ENCODE data around the gene TNS1.
A peak's percentile ranks its signal among the peaks of the same experiment; 100 is the strongest.

The TNS1 gene

DNA sequence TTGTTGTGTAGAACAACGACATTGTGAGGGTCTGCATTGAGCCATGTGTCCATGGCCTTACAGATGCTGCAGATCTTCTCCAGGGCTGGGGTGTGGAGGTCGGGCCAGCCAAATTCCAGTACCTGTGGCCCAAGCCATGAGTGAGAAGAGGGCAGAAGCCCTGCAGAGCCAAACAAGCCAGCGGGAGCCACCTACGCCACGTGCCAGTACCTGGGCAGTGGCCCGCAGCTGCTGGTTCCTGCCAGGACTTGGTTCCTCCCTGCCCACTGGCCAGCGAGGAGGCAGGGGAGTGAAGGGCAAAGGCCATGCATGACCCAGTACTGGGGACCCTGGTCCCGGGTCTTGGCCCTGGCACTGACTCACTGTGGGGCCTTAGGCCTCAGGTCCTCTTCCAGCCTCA is 109.4 kb downstream of the TNS1 start:
- DNase-seq, result no peak

DNA sequence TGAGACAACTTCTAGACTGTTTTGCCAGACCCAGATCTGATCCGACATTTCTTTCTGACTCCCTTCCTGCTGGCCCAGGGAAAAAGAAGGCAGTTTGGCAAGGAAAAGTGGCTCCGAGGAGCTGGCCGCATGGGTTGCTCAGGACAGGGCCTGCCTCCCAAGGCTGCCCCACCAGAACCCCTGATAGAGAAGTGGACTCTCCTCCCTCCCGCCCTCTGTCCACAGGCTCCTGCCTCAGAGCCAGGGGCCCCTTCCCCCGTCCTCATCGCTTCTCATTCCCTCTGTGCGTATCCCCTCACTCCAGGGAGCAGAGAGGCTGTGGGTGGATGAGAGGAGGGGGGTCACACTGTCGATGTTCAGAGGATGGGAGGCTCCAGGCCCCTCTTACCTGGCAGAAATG is 110.2 kb downstream of the TNS1 start:
- no peak for DNase-seq

DNA sequence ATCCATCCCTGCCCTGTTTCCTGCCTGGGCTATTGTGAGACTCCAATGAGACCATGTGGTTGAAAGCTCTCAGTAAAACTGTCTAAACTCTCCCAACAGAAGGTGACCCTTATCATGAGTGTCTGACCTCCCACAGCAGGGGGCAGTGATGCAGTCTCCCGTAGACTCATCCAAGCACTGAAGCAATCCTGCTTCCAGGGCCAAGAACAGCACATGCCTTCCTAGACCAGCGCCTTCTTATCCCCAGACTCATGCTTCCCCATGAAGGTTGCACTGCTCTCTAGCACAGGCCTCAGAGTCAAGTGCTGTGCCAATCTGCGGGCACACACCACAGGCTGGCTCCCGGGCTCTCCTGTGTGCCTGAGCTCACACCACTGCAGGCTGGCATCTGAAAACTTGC is 112.3 kb downstream of the TNS1 start:
- peak; percentile 46 to 57 for DNase-seq

DNA sequence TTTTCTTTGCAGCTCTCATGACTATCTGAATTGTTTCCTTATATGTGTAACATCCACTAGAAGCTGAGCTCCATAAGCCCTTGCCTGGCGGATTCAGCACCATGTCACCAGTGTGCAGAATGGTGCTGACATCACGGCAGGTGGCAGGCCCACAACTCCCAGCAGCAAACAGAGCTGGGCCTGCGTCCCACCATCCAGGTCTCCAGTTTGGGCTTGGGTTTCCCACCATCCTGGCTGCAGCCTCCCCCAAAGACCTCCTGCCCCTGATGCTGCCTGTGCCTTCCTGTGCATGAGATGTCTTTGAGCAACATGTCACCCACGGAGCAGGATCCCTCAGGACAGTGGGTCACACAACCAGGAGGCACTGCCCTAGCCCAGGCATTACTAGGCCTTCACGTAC is 113.1 kb downstream of the TNS1 start:
- DNase-seq, result no peak

DNA sequence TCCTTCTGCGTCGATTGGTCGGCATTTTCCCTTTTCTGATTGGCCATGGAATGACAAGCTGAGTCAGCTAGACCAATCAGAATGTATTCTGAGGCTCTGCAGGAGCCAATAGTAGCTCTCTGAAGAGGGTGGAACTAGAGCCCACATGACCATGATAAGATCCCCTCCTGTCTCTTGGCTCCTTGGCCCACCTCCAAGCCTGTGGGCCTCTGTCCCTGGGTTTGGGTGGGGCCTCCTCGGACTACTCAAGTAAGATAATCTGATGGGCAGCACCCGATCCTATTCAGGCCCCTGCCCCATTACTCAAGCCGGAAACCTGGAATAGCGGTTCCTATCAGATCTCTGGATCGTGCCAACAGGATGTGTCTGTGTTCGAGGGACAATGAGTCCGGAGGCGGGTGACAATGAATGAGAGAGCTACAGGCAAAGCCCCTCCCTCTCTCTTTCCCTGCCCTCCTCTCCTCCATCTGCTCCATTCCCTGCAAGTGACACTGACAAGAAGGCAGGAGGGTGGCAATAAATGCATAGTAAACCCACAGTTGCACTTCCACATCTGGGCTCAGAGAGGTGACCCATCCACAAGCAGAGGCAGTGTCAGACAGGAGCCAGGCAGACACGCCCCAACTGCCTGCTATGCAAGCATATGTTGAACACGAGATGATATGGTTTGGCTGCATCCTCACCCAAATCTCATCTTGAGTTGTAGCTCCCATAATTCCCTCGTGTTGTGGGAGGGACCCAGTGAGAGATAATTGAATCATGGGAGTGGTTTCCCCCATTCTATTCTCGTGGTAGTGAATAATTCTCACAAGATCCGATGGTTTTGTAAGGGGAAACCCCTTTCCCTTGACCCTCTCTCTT is 114.7 kb downstream of the TNS1 start:
- peak; percentile 35 to 55 for DNase-seq

DNA sequence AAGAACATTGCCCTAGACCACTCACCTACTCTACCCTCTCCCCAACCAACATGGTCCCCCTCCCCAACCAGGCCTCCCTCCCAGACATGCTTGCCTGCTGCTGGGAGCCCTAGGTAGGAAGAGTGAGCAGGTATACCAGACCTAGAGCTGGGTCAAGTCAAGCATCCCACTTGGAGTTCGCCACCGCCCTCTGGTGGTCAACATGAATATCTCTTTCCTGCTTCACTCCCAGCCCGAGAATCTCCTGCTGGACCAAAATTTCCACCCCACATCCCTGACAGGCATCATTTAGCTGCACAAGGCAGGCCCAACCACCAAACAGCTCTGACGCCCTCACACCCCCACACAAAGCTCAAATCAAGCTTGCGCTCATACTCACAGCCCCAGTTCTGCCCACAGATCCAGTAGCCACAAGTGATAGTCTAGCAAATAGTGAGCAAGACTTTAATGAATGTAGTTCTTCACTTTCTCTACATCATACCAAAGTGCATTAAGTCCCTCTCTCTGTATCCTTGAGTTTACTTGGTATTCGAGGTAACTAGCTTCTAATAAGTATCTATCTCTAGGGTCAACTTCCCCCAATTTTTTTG is 116.0 kb downstream of the TNS1 start:
- peak; percentile 50 to 68 for DNase-seq

DNA sequence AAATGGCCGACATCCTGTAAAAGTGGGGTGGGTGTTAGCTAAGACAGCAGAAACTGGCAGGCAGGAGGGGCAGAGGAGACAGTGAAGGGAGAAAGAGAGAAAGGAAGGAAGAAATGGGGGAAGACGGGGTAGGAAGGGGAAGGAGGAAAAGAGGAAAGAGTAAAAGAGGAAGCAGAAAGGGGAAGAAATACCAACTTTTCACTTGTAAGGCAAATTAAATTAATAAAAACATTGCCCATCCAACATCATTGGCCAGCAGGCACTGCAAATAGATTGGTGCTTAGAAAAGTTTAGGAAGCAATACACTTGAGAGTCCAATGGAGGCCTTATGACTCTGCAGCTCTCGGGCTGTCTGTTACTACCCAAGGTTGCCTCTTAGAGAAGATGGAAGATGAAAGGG is 116.7 kb downstream of the TNS1 start:
- DNase-seq, result peak in 1 of 2 donors; percentile 57

DNA sequence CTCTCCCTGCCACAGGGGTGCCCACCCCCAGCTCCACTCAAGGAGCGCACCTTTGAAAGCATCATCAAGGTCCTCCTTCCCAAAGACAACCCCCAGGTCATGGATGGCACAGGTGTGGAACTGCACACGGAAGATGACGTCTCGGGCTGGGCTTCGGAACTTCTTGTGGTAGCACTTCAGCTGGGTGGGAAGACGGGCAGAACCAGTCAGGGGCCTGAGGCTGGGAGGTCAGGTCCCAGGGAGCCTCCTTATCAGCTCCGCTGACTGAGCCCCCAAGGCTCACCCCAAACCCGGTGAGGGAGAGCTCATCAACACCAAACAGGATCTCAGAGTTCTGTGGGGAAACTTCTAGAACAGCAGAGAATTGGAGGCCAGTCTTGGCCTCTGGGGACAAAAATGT is 117.8 kb downstream of the TNS1 start:
- DNase-seq, result no peak

DNA sequence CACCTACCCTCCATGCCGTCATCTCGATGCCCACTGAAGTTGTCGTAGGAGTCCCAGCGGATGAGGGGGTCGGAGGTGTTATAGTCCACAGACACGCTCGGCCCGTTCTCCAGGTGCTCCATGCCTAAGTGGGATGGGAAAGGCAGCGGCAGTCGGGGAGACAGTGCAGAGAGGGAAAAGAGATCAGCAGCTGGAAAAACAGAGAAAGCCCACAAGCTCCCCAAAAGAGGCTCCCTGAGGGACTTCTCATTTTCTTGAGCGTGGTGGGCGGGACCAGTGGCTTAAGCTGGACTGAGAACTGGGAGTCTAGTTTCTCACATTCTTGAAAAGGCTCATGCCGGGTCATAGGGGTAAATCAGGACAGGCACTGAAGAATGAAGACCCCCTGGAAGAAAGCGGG is 121.9 kb downstream of the TNS1 start:
- peak; percentile 43 to 70 for DNase-seq

DNA sequence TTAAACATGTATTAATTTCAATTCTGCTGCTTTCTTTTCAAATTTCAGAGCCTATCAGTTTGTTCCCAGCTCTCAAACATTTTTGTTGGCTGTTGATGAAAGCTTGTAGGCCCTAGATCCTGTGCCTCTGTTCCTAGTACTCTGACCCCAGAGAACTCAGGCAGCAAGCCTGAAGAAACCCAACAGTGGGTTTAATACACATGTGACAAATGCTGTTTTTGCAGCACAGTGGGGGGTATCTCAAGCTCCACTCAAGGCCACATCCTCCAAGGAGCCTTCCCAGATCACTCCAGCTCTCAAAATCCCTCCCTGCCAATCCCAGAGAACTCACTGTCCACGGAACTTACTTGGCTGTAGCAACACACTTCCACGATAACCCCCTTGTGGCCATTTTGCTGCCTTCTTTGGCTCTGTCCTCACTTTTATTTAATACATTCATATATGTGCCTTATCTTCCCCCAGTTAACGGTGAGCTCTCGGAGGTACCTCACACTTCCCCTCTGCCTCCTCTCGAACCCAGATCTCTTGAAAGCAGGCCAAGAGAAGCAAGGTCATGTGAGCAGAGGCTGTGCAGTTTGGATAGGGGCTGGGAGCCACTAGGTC is 122.4 kb downstream of the TNS1 start:
- no peak for DNase-seq

DNA sequence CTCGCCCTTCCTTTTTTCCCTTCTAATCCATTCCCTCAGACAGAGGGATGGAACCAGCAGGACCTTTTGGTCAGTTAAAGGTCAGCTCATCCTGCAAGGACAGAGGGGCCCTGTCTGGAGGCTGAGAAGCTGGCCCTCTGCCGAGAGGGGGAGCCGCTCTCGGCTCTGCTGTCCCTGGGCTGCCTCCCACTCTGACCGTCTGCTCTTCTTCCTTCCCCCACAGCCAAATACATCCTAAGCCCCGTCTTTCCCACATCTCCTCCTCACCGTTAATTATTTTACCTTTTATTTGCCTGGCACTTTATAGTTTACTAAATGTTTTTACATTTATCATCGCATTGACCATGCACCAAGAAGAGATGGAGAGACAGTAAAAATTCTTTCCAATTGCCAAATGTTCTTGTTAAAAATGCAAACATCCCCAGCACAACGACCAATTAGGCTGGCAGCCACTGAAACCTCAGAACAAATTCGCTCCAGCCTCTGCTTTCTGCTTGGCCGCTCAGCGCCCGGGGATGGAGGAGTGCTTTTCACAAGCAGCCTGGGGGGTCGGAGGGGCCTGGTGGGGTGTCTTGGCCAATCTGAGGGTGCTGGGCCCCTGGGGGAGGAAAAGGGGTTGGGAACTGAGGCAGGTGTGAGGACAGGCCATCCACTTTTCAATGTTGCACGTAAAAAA is 123.7 kb downstream of the TNS1 start:
- no peak for DNase-seq

DNA sequence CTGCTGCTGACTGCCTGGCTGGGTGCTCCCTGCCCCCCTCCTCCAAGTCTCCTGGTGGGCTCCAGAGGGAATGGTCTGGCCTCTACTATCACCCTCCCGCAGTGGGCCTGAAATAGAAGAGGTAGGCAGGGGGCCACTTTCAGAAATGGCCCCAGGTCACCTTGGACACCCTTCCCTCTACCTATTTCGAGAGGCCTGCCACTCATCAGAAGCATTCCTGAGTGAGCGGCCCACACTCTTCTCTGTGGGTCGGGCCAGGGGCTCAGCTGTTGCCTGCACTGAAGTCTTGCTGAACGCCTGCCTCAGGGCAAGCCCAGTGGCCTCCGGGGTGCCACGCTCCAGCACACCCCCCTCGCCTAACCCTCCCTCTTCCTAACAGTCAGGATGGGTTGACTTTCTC is 124.9 kb downstream of the TNS1 start:
- no peak for DNase-seq

DNA sequence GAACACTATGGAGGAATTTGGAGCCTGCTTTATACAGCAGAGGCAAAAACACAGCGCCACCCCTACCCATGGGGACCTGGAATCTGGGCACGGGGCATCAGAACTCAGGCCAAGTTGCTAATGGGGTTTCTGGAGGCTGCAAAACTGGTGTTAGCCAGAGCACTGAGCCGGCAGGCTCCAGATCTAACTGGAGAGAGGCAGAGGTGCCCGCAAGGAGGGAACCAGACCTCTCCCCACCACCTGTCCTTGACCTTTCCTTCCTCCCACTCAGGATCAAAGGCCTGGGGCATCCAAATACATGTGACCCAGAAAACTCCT is 126.6 kb downstream of the TNS1 start:
- no peak for DNase-seq

DNA sequence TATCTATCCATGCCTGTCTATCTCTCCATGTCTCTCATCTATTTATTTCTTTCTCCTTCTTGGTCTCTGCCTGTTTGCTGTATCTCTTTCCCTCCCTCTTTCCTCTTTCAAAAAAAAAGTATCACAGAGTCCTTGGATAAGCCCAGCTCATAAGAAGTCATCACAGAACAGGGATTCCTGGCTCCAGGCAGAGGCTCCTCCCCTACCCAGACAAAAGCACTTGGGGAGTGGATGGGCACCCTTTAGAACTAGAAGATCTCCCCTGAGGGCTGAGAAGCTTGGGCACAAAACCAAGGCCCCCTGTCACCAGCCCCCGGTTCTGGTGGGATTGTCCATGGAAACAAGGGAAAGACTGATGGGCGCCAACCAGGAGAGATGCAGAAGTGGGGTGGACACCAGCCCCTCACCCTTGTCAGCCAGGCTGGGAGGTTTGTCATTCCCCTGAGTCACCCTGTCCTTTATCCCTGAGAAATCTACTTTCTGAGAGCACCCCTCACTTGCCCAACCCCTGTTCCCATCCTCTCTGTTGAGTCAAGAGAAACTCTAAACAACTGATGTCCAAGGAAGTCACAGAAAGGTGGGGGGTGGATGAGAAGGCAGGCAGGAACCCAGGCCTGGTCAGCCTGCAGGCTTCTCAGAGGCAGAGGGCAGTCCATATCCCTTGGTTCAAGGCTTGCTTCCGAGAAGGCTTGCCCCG is 127.1 kb downstream of the TNS1 start:
- DNase-seq, result no peak

DNA sequence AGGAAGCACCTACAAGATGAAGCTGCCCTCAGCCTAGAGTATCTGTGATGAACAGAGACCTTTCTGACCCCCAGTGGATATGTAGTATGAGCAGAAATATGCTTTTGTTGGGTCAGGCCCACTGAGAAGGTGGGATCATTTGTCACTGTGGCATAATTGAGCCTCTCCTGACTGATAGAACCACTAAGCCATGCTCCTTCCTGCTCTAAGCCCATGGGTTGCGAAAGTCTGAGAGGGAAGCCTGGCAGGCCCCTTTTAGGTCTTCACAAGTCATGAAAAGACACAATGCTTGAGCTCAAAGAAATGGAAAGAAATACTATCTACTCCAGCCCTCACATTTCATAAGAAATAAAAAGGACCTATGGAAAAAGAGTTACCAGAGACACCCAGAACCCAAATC is 127.7 kb downstream of the TNS1 start:
- peak in 1 of 2 donors; percentile 21 for DNase-seq

DNA sequence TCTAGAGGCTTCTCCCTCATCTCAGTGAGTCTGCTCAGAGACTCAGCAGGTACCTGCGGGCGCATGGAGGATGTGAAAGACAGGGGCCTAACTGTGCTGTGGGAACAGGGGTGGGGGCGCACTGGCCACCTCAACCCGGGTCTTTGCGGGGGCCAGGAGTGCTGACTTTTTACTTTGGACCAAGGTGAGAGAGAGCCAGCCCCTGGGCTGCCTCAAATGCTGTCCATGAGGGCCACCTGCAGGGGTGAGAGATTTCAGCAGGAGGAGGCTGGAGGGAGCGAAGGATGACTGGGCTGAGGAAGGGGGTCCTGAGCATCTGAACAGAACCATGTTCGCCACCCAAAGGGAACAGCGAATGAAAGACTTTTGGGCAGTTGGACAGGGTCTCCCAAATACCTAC is 129.4 kb downstream of the TNS1 start:
- no peak for DNase-seq

DNA sequence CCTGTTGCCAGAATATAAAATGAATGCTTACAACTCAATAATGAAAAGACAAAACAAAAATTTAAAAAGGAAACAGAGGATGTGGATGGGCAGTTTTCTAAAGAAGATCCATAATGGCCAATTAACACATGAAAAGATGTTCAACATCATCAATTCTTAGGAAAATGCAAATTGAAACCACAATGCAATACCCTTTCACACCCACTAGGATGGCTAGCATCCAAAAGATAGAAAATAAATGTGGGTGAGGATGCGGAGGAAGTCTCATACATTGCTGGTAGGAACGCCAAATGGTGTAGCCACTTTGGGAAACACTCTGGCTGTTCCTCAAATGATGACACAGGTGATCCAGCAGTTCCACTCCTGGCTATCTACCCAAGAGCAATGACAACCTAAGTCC is 130.5 kb downstream of the TNS1 start:
- no peak for DNase-seq

DNA sequence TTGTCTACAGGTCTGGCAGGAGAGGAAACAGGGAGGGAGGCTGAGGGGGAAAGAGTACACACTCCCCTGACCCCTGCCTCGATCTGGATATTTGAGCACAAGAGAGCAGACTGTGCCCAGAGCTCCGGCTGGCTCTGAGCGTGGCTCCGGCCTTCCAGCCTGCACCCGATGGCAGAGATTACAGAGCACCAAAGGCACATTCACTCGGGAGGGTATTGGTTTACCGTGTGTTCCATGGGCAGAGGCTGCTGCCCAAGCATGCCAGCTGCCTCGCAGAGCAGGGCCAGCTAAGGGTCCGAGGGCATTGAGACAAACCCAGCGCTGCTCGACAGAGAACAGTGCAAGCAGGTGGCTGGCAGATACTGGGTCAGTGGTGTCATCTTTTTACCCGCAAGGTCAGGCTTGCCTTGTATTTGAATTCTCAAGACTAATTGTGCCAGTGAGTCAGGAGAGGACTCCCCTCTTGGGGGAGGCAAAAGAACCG is 132.2 kb downstream of the TNS1 start:
- DNase-seq, result no peak

DNA sequence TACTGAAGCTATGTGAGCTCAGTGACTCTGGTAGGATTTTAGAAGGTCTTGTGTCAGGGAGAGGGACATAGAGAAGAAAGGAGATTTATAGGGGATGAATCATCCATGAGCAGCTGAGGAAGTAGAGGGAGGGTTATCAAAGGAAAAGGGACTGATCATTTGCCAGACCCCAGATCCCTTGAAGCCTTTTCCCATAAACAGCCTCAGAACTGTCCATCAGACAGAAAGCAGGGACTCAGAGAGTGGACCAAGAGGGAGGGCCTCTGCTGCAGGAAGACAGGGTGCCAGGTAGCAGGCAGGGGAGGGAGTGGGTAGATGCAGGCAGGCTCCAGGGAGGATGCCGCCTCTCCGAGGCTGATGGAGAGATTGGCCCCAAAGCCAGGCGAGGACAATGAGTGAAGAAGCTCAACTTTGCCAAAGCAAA is 133.9 kb downstream of the TNS1 start:
- DNase-seq, result no peak

DNA sequence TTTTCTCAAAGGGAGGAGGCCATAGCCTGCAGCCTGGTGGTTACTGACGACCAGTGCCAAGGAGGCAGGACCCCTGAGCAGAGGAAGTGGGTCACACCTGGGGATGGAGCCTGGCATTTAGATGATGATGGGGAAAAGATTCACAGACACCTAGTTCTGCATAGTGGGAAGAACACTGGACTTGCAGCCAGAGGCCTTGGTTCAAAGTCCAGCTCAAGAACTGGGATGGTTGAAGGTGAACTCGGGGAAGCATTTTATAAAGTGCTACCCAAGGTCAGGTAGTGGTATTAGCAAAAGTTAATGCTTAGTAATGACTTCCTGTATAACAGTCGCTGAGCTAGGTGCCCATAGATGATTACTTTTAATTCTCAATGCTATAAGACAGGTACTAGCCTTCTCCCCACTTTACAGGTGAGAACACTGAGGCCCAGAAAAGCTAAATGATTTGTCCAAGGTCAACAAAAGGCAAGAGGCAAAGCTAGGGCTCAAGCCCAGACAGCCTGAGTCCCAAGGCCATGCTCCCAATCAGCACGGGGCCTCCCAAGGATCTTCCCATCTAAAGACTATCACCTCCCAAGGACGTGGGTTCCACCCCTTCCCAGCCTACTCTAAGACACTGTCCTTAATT is 134.4 kb downstream of the TNS1 start:
- no peak for DNase-seq

DNA sequence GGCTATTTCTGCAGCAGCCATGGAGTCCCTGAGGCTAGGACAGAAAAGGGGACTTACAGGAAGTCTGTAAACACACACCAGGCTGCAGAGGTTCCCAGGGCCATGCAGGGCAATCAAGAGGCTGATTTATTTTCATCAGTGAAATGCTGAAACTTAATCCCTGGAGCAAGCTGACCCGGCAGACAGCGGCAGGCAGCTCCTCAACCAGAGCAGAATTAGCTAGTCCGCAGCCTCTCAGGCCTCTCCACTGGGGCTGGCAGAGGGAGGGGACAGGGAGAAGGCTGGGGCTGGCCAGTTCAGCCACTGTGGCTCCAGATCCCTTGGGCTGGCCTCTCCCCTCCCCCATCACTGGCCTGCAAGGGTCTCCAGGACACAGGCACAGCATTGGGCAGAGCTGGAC is 136.3 kb downstream of the TNS1 start:
- DNase-seq, result no peak

Measured in inflammatory macrophage (primary cell).